Activated T-helper 1 cell treated with anti-CD3 and anti-CD28 coated beads, Interleukin-12 subunit alpha, Interleukin-12 subunit beta, Interleukin-2, Interleukin-4 antibody, amounts not matched to agents 30 ng/mL and 10 ng/mL and 1 ng/mL, durations not matched to agents 14 hours and 24 hours and 36 hours (primary cell): ENCODE results near the gene HHAT. TPM values are rescaled to one million over a fixed set of nuclear protein-coding genes. Genes with fewer than 3 reads are reported as not detected.

Experiments used
- DNase-seq: peaks from one replicate; pipeline ENCODE4 v3.0.0; 2021; ENCODE audit warnings: low spot score
- H3K27ac Mint-ChIP-seq: one replicate; pipeline ENCODE4 v1.8.0; 2021; ENCODE audit warnings: mild to moderate bottlenecking, mixed read lengths
- H3K27me3 Mint-ChIP-seq: one replicate; pipeline ENCODE4 v1.8.0; 2022; ENCODE audit warnings: mild to moderate bottlenecking, moderate library complexity, mixed read lengths; ENCODE audit not compliant: insufficient read depth
- H3K36me3 Mint-ChIP-seq: one replicate; pipeline ENCODE4 v1.8.0; 2021; ENCODE audit warnings: low read depth, mixed read lengths
- H3K4me1 Mint-ChIP-seq: one replicate; pipeline ENCODE4 v1.8.0; 2021; ENCODE audit warnings: low read depth, mixed read lengths
- H3K4me3 Mint-ChIP-seq: one replicate; pipeline ENCODE4 v1.8.0; 2021; ENCODE audit warnings: mild to moderate bottlenecking, moderate library complexity, mixed read lengths
- H3K9me3 Mint-ChIP-seq: one replicate; pipeline ENCODE4 v1.8.0; 2021; ENCODE audit warnings: mixed read lengths
- intact Hi-C: fragments of 100-400 bp; cut with micrococcal nuclease; formaldehyde crosslinking; loops from one replicate; pipeline ENCODE4 v1.15.1; 2024
- total RNA-seq: library from RNA; stranded (reverse); gene quantifications from 2 replicates; pipeline ENCODE4 v1.2.3, GENCODE V29; 2022

Gene HHAT
- total RNA-seq, 1 donor from 2014 or later: 0.67 TPM

DNA sequence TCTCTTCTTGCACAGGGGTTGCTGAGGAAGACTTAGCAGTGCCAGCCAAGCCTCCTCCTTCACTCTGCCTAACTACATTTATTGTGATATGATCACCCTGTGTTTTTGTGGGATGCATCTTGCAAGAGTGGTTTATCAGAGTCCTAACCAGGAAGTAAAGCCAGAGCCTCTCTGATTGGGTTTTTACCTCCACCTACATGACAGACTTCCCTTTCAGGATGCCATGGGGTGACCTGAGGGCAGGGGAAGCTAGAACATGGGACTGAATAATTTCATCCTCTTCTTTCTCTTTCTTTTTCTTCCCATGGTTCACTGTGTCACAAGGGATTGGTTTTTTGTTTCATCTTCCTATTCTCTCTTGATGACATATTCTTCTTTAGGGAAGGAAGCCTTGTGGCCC, 146.6 kb downstream of the HHAT start:
- no peaks in the 10 kb centered on the region for H3K9me3 Mint-ChIP-seq
- H3K4me3 Mint-ChIP-seq: no peak overlapping the region
- H3K27me3 Mint-ChIP-seq: peaks cover 8% of the 10 kb centered on the region
- intact Hi-C loops: no loop called here
- no peak for DNase-seq
- H3K4me1 Mint-ChIP-seq: no peaks in the 10 kb centered on the region
- H3K36me3 Mint-ChIP-seq: no peaks in the 10 kb centered on the region
- H3K27ac Mint-ChIP-seq: no peak overlapping the region

DNA sequence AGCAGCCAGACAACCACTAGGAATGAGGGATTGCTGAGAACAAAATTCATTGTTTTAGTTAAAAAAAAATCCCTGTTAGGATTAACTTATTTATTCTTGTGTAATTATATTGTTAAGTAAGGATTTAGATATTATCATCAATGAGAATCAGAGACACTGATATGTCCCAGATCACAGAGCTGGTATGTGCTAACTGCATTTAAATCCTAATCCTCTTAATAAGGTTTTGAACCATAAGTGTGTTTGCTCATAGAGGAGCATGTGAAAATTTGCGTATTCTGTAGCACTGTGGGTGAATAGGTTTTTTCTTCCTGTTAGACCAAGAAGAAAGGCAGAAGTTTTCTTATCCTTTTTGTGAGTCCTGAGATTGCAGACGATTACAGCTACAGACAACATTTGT, 147.1 kb downstream of the HHAT start:
- no peak for DNase-seq
- Mint-ChIP-seq H3K27me3 (peaks cover 8% of the 10 kb centered on the region), H3K36me3 (no peaks in the 10 kb centered on the region), H3K4me3 (no peak overlapping the region), H3K9me3 (no peaks in the 10 kb centered on the region), H3K27ac (no peak overlapping the region), H3K4me1 (no peaks in the 10 kb centered on the region)
- intact Hi-C loops: no loop called here

DNA sequence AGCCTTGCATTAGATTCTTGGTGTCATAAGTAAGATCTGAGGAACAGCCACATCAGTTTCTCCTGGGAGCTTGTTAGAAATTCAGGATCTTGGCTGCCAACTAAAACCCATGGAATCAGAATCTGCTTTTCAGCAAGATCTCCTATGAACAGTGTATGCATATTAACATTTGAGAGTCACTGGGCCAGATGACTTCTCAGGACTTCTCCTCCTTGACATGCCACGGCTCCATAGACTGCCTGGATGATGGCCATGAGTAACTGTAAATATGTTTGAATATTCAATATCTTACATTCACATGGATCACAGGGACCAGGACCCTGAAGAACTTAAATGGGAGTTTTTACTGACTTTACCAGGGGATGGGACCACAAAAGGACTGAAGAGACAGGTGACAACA, 148.0 kb downstream of the HHAT start:
- H3K27ac Mint-ChIP-seq: no peak overlapping the region
- H3K36me3 Mint-ChIP-seq: no peaks in the 10 kb centered on the region
- no peak for DNase-seq
- intact Hi-C loops: no loop called here
- peaks cover 4% of the 10 kb centered on the region for H3K27me3 Mint-ChIP-seq
- no peaks in the 10 kb centered on the region for H3K4me1 Mint-ChIP-seq
- no peaks in the 10 kb centered on the region for H3K9me3 Mint-ChIP-seq
- H3K4me3 Mint-ChIP-seq: no peak overlapping the region

DNA sequence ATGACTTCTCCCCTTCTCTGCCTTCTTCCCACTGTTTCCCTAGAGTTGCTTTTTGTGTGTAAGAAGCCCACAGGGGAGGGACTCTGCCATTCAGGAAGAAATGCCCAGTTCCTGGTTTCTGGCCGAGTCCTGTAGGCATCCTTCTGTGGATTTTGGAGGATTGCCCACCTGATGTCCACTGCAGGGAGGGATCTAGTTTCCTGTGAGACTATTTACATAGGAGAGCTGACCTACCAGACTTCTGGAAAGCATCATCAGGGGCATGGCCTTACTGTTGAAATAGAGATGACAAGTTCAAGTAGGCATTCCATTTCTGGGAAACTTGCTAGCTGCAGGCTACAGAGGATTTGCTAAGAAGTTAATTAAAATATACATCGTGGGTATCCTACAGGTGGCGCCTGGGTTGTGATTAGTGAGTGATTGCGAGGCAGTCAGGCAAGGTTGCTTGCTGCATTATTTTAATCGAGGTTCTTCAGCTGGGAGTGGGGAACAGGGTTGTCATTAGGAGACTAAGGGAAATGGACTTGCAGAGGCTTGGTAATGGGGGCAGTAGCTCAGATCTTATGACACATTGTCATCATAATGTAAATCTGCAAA, 148.7 kb downstream of the HHAT start:
- H3K9me3 Mint-ChIP-seq: no peaks in the 10 kb centered on the region
- intact Hi-C loops: no loop called here
- H3K4me3 Mint-ChIP-seq: no peak overlapping the region
- H3K27me3 Mint-ChIP-seq: peaks cover 4% of the 10 kb centered on the region
- no peaks in the 10 kb centered on the region for H3K4me1 Mint-ChIP-seq
- no peak for DNase-seq
- H3K27ac Mint-ChIP-seq: no peak overlapping the region
- H3K36me3 Mint-ChIP-seq: no peaks in the 10 kb centered on the region

DNA sequence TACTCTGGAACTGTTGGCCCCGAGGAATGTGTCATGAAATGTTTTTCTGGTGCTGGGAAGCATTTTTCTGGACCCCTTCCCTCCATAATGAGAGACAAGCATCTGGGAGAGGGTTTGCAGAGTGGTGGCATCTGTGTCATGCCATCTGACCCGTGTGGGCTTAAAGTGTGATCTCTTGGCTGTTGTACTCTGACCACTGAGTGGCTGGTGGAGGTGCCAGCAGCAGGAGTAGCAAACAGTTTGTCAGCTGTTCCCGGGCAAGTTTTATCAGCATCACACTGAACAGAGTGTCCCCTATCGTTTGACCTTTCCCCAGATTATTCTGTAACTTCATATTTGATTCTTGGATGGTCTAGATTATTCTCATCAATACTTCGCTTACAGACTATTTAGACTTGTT, 150.1 kb downstream of the HHAT start:
- Mint-ChIP-seq H3K4me3 (no peak overlapping the region), H3K4me1 (no peaks in the 10 kb centered on the region), H3K9me3 (no peaks in the 10 kb centered on the region), H3K27me3 (peaks cover 4% of the 10 kb centered on the region), H3K27ac (no peak overlapping the region), H3K36me3 (no peaks in the 10 kb centered on the region)
- intact Hi-C loops: no loop called here
- DNase-seq: no peak

DNA sequence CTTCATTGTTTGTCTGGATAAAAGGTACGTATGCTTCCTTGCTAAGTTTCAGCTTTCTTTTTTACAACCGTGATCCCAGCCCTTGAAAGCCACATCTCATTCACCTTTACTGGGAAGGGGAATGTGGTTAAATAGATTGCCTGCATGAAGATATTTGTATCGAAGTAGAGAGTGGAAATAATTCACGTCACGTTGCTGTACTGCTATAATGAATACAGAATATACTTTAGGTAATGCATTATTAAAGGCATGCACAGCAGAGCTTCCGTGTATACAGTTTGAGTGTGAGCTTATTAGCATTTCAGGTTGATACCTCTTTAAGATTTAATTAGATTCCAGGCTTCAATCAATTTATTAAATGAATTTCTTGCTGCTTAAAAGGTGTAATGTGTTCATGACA, 153.8 kb downstream of the HHAT start:
- H3K27ac Mint-ChIP-seq: no peak overlapping the region
- no peak for DNase-seq
- no peak overlapping the region for H3K4me3 Mint-ChIP-seq
- intact Hi-C loops: no loop called here
- H3K36me3 Mint-ChIP-seq: no peaks in the 10 kb centered on the region
- peaks cover 5% of the 10 kb centered on the region for H3K4me1 Mint-ChIP-seq
- H3K9me3 Mint-ChIP-seq: no peaks in the 10 kb centered on the region
- H3K27me3 Mint-ChIP-seq: peaks cover 2% of the 10 kb centered on the region

GRCh38 chr1:210482945-210483617, 154.4 kb downstream of the HHAT start:
- no peaks in the 10 kb centered on the region for H3K9me3 Mint-ChIP-seq
- H3K36me3 Mint-ChIP-seq: no peaks in the 10 kb centered on the region
- no peak overlapping the region for H3K4me3 Mint-ChIP-seq
- no peak for DNase-seq
- H3K27me3 Mint-ChIP-seq: peaks cover 6% of the 10 kb centered on the region
- intact Hi-C loops: no loop called here
- no peak overlapping the region for H3K27ac Mint-ChIP-seq
- H3K4me1 Mint-ChIP-seq: peaks cover 5% of the 10 kb centered on the region

GRCh38 chr1:210483821-210484220, 155.1 kb downstream of the HHAT start:
- peaks cover 11% of the 10 kb centered on the region for H3K27me3 Mint-ChIP-seq
- intact Hi-C loops: no loop called here
- no peak overlapping the region for H3K27ac Mint-ChIP-seq
- H3K9me3 Mint-ChIP-seq: no peaks in the 10 kb centered on the region
- no peak for DNase-seq
- H3K4me1 Mint-ChIP-seq: peaks cover 5% of the 10 kb centered on the region
- H3K36me3 Mint-ChIP-seq: no peaks in the 10 kb centered on the region
- no peak overlapping the region for H3K4me3 Mint-ChIP-seq

- Mint-ChIP-seq H3K9me3 (no peaks in the 10 kb centered on the region), H3K36me3 (no peaks in the 10 kb centered on the region), H3K4me3 (no peak overlapping the region), H3K27ac (no peak overlapping the region), H3K27me3 (peaks cover 11% of the 10 kb centered on the region), H3K4me1 (peaks cover 5% of the 10 kb centered on the region)
- intact Hi-C loops: no loop called here
- DNase-seq: no peak
These were observed 158.3 kb downstream of the HHAT start for GRCh38 chr1:210487021-210487420.

GRCh38 chr1:210489491-210489890, 160.8 kb downstream of the HHAT start:
- H3K36me3 Mint-ChIP-seq: no peaks in the 10 kb centered on the region
- peaks cover 9% of the 10 kb centered on the region for H3K27me3 Mint-ChIP-seq
- no peak overlapping the region for H3K4me3 Mint-ChIP-seq
- peaks cover 5% of the 10 kb centered on the region for H3K4me1 Mint-ChIP-seq
- H3K27ac Mint-ChIP-seq: no peak overlapping the region
- intact Hi-C loops: no loop called here
- H3K9me3 Mint-ChIP-seq: no peaks in the 10 kb centered on the region
- no peak for DNase-seq

DNA sequence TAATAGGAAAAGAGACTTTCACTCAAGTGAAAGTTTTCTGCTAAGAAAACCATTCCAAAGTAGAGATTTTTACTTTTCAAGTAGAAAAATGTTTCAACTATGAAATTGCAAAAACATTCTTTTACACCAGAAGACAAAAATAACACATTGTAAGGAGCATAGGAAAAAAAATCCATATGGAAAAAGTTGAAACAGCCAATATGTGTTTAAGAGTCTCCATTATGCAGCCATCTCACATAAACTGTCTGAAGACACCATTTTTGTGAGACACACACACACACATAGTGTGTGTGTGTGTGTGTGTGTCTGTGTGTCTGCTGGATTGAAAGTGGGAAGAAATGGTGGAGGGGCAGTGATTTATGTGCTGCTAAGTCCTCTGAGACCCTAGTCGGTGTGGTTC, 162.1 kb downstream of the HHAT start:
- Mint-ChIP-seq H3K36me3 (no peaks in the 10 kb centered on the region), H3K27ac (no peak overlapping the region), H3K4me3 (no peak overlapping the region), H3K4me1 (peaks cover 5% of the 10 kb centered on the region), H3K9me3 (no peaks in the 10 kb centered on the region), H3K27me3 (peaks cover 9% of the 10 kb centered on the region)
- DNase-seq: no peak
- intact Hi-C loops: no loop called here

DNA sequence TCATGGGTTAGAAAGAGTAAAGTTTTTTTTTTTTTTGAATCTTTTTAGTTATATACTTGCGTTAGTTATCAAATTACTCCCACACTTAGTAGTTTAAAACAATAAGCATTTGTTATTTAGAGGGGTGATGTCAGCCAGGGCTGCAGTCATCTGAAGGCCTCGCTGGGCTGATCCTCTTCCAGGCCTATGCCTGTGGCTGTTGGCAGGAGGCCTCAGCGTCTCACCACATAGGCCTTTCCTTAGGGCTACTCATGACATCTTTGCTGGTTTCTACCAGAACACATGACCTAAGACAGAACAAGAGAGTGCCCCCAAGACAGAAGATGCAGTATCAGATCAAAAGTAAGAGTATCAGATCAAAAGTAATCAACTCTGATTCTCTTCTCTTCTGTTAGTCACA, 167.4 kb downstream of the HHAT start:
- Mint-ChIP-seq H3K4me3 (no peak overlapping the region), H3K27me3 (peaks cover 2% of the 10 kb centered on the region), H3K36me3 (no peaks in the 10 kb centered on the region), H3K27ac (no peak overlapping the region), H3K9me3 (no peaks in the 10 kb centered on the region), H3K4me1 (no peaks in the 10 kb centered on the region)
- intact Hi-C loops: no loop called here
- no peak for DNase-seq

DNA sequence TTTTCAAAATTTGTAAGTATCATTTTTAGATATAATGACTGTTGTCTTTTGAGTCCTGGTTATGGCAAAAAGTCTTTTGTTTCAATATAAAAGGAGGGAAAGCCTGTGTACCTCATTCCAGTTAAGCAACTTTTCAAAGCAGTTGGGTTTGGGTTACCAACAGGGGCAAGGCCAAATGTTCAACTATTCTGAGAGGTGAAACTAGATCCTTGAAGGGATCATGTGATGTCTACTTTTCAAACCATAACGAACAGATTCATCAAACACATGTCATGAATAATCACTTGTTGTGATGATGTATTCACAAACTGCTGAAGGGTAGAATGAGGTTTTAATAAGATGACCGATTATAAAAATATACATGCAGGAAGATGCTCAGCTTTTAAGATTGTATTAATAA, 171.3 kb downstream of the HHAT start:
- Mint-ChIP-seq H3K4me1 (no peaks in the 10 kb centered on the region), H3K27me3 (peaks cover 2% of the 10 kb centered on the region), H3K27ac (no peak overlapping the region), H3K9me3 (no peaks in the 10 kb centered on the region), H3K36me3 (no peaks in the 10 kb centered on the region), H3K4me3 (no peak overlapping the region)
- no peak for DNase-seq
- intact Hi-C loops: no loop called here

DNA sequence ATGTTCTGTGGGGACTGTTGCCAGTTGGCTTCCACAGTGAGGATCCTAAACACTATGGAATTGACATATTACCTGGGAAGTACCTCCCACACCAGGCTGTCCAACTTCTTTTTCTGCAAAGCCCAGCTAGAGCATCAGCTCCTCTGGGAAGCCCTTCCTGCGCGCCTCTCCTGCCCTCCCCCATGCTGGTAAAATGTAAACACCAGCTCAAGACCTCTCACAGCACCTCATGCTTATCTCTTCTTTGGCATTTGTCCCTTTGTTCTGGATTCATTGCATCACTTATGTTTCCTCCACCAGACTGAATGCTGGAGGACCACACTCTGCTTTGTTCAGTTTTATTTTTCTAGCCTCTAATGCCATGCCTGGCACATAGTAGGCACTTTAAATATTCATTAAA, 172.1 kb downstream of the HHAT start:
- H3K36me3 Mint-ChIP-seq: no peaks in the 10 kb centered on the region
- H3K4me3 Mint-ChIP-seq: no peak overlapping the region
- no peak for DNase-seq
- H3K4me1 Mint-ChIP-seq: no peaks in the 10 kb centered on the region
- intact Hi-C loops: no loop called here
- peaks cover 2% of the 10 kb centered on the region for H3K27me3 Mint-ChIP-seq
- no peak overlapping the region for H3K27ac Mint-ChIP-seq
- H3K9me3 Mint-ChIP-seq: no peaks in the 10 kb centered on the region
